IMR-90 (cell line): ENCODE measurements around the gene RSAD1. TPM values are rescaled to one million over a fixed set of nuclear protein-coding genes. Genes with fewer than 3 reads are reported as not detected.

Experiments used
- ATAC-seq: fragments of 200-7000 bp; cut with Tn5 transposase; 2 replicates; pipeline ENCODE4 v1.9.1; 2020; ENCODE audit warnings: low read depth, mild to moderate bottlenecking, moderate library complexity
- BruUV-seq: library from RNA; stranded (reverse); fragments of 400-500 nt; replicated peaks from 2 replicates; lab custom pipeline; 2021; lab: Mats Ljungman, UMichigan
- CTCF ChIA-PET: fragments of 300-600 bp; formaldehyde crosslinking; extraction: SDS; loops from one replicate; lab custom pipeline; 2021; ENCODE audit warnings: antibody characterized with exemption; lab: Yijun Ruan, JAX
- POLR2A ChIA-PET: fragments of 300-600 bp; sonication (Branson Sonifier 250); formaldehyde crosslinking; loops from one replicate; lab custom pipeline; 2022; ENCODE audit warnings: antibody characterized with exemption; ENCODE audit not compliant: unreplicated experiment; lab: Charles Lee
- DNase-seq: peaks from one replicate; pipeline ENCODE4 v3.0.0; 2013
- H2AFZ ChIP-seq: replicated peaks from 2 replicates; pipeline ENCODE3; 2013; ENCODE audit warnings: low read length, mild to moderate bottlenecking; ENCODE audit not compliant: poor library complexity
- H2AK5ac ChIP-seq: 2 replicates; pipeline ENCODE4 v1.6.1; 2013; ENCODE audit warnings: low read depth, low read length, inconsistent platforms
- H2AK9ac ChIP-seq: replicated peaks from 2 replicates; pipeline ENCODE3; 2013; ENCODE audit warnings: mild to moderate bottlenecking, low read depth, low read length, moderate library complexity; ENCODE audit not compliant: poor library complexity
- H2BK120ac ChIP-seq: 2 replicates; pipeline ENCODE4 v1.6.1; 2013; ENCODE audit warnings: low read depth, low read length, inconsistent platforms
- H2BK15ac ChIP-seq: 3 replicates; pipeline ENCODE4 v1.6.1; 2013; ENCODE audit warnings: low read depth, low read length, inconsistent platforms
- H2BK20ac ChIP-seq: 2 replicates; pipeline ENCODE4 v1.6.1; 2013; ENCODE audit warnings: low read depth, mild to moderate bottlenecking, inconsistent platforms, low read length, moderate library complexity
- H2BK5ac ChIP-seq: 2 replicates; pipeline ENCODE4 v1.6.1; 2013; ENCODE audit warnings: mild to moderate bottlenecking, low read depth, low read length, inconsistent platforms; ENCODE audit not compliant: poor library complexity, severe bottlenecking
- H3K14ac ChIP-seq: replicated peaks from 2 replicates; pipeline ENCODE4 v1.6.1; 2013; ENCODE audit warnings: low read depth, low read length, inconsistent platforms
- H3K18ac ChIP-seq: 2 replicates; pipeline ENCODE4 v1.6.1; 2013; ENCODE audit warnings: low read depth, low read length, control low read depth
- H3K23ac ChIP-seq: 2 replicates; pipeline ENCODE4 v1.6.1; 2013; ENCODE audit warnings: low read depth, low read length, inconsistent platforms
- H3K27ac ChIP-seq: 2 replicates; pipeline ENCODE4 v1.5.1; 2013; ENCODE audit warnings: mild to moderate bottlenecking, control low read depth, low read length; ENCODE audit not compliant: insufficient read depth
- H3K27me3 ChIP-seq: 2 replicates; pipeline ENCODE4 v1.6.1; 2013; ENCODE audit warnings: low read length; ENCODE audit not compliant: control insufficient read depth, insufficient read depth
- H3K36me3 ChIP-seq: 2 replicates; pipeline ENCODE4 v1.6.1; 2013; ENCODE audit warnings: low read length, mixed read lengths; ENCODE audit not compliant: control insufficient read depth, insufficient read depth
- H3K4ac ChIP-seq: 2 replicates; pipeline ENCODE4 v1.6.1; 2013; ENCODE audit warnings: low read depth, low read length, inconsistent platforms
- H3K4me1 ChIP-seq: 2 replicates; pipeline ENCODE4 v1.6.1; 2013; ENCODE audit warnings: low read length, mixed read lengths; ENCODE audit not compliant: control insufficient read depth, insufficient read depth
- H3K4me2 ChIP-seq: 2 replicates; pipeline ENCODE4 v1.6.1; 2013; ENCODE audit warnings: low read depth, mild to moderate bottlenecking, control low read depth, low read length, moderate library complexity
- H3K4me3 ChIP-seq: 2 replicates; pipeline ENCODE4 v1.5.1; 2013; ENCODE audit warnings: low read depth, mild to moderate bottlenecking, control low read depth, low read length, moderate library complexity; ENCODE audit not compliant: insufficient read depth
- H3K56ac ChIP-seq: 2 replicates; pipeline ENCODE4 v1.6.1; 2013; ENCODE audit warnings: low read length, inconsistent platforms; ENCODE audit not compliant: insufficient read depth; ENCODE audit errors: extremely low read depth
- H3K79me1 ChIP-seq, 2 experiments: 2 replicates each; pipeline ENCODE4 v1.6.1; 2013; ENCODE audit warnings: low read length in 2 of 2, inconsistent platforms in 1 of 2, low read depth in 1 of 2
- H3K9ac ChIP-seq: 2 replicates; pipeline ENCODE4 v1.6.1; 2013; ENCODE audit warnings: low read depth, low read length, control low read depth
- H3K9me1 ChIP-seq: 2 replicates; pipeline ENCODE4 v1.6.1; 2013; ENCODE audit warnings: low read length, inconsistent platforms; ENCODE audit not compliant: insufficient read depth
- H3K9me3 ChIP-seq: 2 replicates; pipeline ENCODE4 v1.6.1; 2013; ENCODE audit warnings: low read length; ENCODE audit not compliant: control insufficient read depth, insufficient read depth
- H4K20me1 ChIP-seq: 2 replicates; pipeline ENCODE4 v1.6.1; 2013; ENCODE audit warnings: low read length, inconsistent platforms; ENCODE audit not compliant: insufficient read depth
- H4K5ac ChIP-seq: 2 replicates; pipeline ENCODE4 v1.6.1; 2013; ENCODE audit warnings: mild to moderate bottlenecking, low read depth, low read length, control low read depth
- H4K8ac ChIP-seq, 2 experiments: 2 replicates each; pipeline ENCODE4 v1.6.1; 2013; ENCODE audit warnings: low read depth in 2 of 2, low read length in 2 of 2, control low read depth in 1 of 2, inconsistent platforms in 1 of 2
- H4K91ac ChIP-seq: 2 replicates; pipeline ENCODE4 v1.6.1; 2013; ENCODE audit warnings: low read depth, low read length, inconsistent platforms; ENCODE audit not compliant: insufficient read depth
- BHLHE40 ChIP-seq: fragments of 150-350 bp; IDR thresholded peaks from 2 replicates; pipeline ENCODE4 v1.6.1; 2016; ENCODE audit warnings: mild to moderate bottlenecking, low read depth, low read length
- CEBPB ChIP-seq: IDR thresholded peaks from 2 replicates; pipeline ENCODE4 v1.6.1; 2012; ENCODE audit warnings: low read depth, low read length, improper control_type of control experiment
- CHD1 ChIP-seq: IDR thresholded peaks from 2 replicates; pipeline ENCODE4 v1.6.1; 2012; ENCODE audit warnings: low read depth, low read length, improper control_type of control experiment
- CTCF ChIP-seq: conservative IDR thresholded peaks from 2 replicates; pipeline ENCODE4 v1.5.1; 2012; ENCODE audit warnings: mild to moderate bottlenecking, low read depth, low read length, improper control_type of control experiment
- ELK1 ChIP-seq: fragments of 150-350 bp; IDR thresholded peaks from 2 replicates; pipeline ENCODE4 v1.6.1; 2016; ENCODE audit warnings: low read depth, mild to moderate bottlenecking, low read length, moderate library complexity, borderline replicate concordance
- FOS ChIP-seq: fragments of 150-350 bp; IDR thresholded peaks from 2 replicates; pipeline ENCODE4 v1.6.1; 2016; ENCODE audit warnings: low read depth, low read length
- MAFK ChIP-seq: IDR thresholded peaks from 2 replicates; pipeline ENCODE4 v1.6.1; 2012; ENCODE audit warnings: low read depth, low read length, improper control_type of control experiment
- MAZ ChIP-seq: IDR thresholded peaks from 2 replicates; pipeline ENCODE4 v1.6.1; 2012; ENCODE audit warnings: low read depth, mild to moderate bottlenecking, low read length, improper control_type of control experiment, moderate library complexity, borderline replicate concordance
- NFE2L2 ChIP-seq: fragments of 150-350 bp; IDR thresholded peaks from 2 replicates; pipeline ENCODE4 v1.6.1; 2016; ENCODE audit warnings: low read depth, mild to moderate bottlenecking, low read length
- POLR2A ChIP-seq: IDR thresholded peaks from 2 replicates; pipeline ENCODE4 v1.6.1; 2012; ENCODE audit warnings: mild to moderate bottlenecking, low read depth, low read length
- RCOR1 ChIP-seq: IDR thresholded peaks from 2 replicates; pipeline ENCODE4 v1.6.1; 2012; ENCODE audit warnings: mild to moderate bottlenecking, low read length, improper control_type of control experiment; ENCODE audit not compliant: insufficient replicate concordance
- RFX5 ChIP-seq: IDR thresholded peaks from 2 replicates; pipeline ENCODE4 v1.8.0; 2012; ENCODE audit warnings: low read depth, mild to moderate bottlenecking, low read length, moderate library complexity
- SMC3 ChIP-seq: fragments of 150-350 bp; IDR thresholded peaks from 2 replicates; pipeline ENCODE4 v1.6.1; 2016; ENCODE audit warnings: low read depth, mild to moderate bottlenecking, antibody characterized with exemption, low read length, moderate library complexity
- USF2 ChIP-seq: fragments of 150-350 bp; IDR thresholded peaks from 2 replicates; pipeline ENCODE4 v1.6.1; 2017; ENCODE audit warnings: mild to moderate bottlenecking, antibody characterized with exemption, low read length, low read depth
- WGBS, 2 experiments: methylation state at CpG; one replicate each; pipeline versions ENCODE4 v1.1.5 to v1.1.7; 2013; ENCODE audit warnings: missing lambda C conversion rate in 2 of 2; ENCODE audit not compliant: insufficient read length in 1 of 2; ENCODE audit errors: extremely low coverage in 2 of 2; 5-methylcytosine and 5-hydroxymethylcytosine counted together
- dilution Hi-C: fragments of 300-500 bp; cut with HindIII; formaldehyde crosslinking; loops from one replicate; pipeline ENCODE4 v1.14.3; 2018; ENCODE audit warnings: low sequenced_read_pairs; ENCODE audit not compliant: unreplicated experiment
- in situ Hi-C: fragments of 300-500 bp; cut with MboI; formaldehyde crosslinking; loops from 3 replicates; pipeline ENCODE4 v1.14.3; 2019; ENCODE audit warnings: low sequenced_read_pairs, inconsistent platforms, mixed read lengths
- intact Hi-C: fragments of 100-400 bp; cut with micrococcal nuclease; formaldehyde crosslinking; loops from 2 replicates; pipeline ENCODE4 v1.10.0; 2022
- polyA plus RNA-seq, 3 experiments: library from polyadenylated mRNA; depleted of rRNA; stranded (reverse); fragments of >200 nt; gene quantifications; 2 replicates each; pipeline ENCODE4 v1.2.3, GENCODE V29; 2012; ENCODE audit warnings: low replicate concordance in 1 of 3
- total RNA-seq: library from RNA; depleted of rRNA; stranded (reverse); fragments of >200 nt; gene quantifications from 2 replicates; pipeline ENCODE4 v1.2.3, GENCODE V29; 2012

Gene RSAD1
- total and polyA plus RNA-seq, 2 of the 4 experiments (the other 2 are of a cell fraction) = 10.8 to 19.2 TPM

GRCh38 chr17:50464736-50465135 lies 13.9 kb upstream of the RSAD1 start:
- intact Hi-C loops = no loop called here
- Histone ChIP-seq H2BK20ac (no peak overlapping the region), H2AK5ac (no peak overlapping the region), H3K9me3 (no peaks in the 10 kb centered on the region), H3K14ac (no peak overlapping the region), H3K36me3 (peaks cover 1% of the 10 kb centered on the region; the same call in 1 of the 2 replicates), H3K4me2 (no peak overlapping the region), H3K4ac (no peak overlapping the region), H3K9me1 (0 out of 2 replicates have a peak, but pooled peaks cover 3% of the 10 kb centered on the region), H4K5ac (no peak overlapping the region), H3K4me3 (no peak overlapping the region), H3K27ac (no peak overlapping the region), H2BK15ac (no peak overlapping the region), H3K23ac (no peak overlapping the region), H3K27me3 (peaks cover 25% of the 10 kb centered on the region), H2AFZ (no peak overlapping the region), H3K56ac (no peak overlapping the region), H3K4me1 (peaks cover 2% of the 10 kb centered on the region), H4K91ac (no peak overlapping the region), H4K20me1 (no peaks in the 10 kb centered on the region; the same call in 1 of the 2 replicates), H3K9ac (no peak overlapping the region), H2BK120ac (no peak overlapping the region), H2AK9ac (no peak overlapping the region), H3K79me1 (no peaks in the 10 kb centered on the region), H4K8ac (no peak overlapping the region), H3K18ac (no peak overlapping the region), H2BK5ac (no peak overlapping the region)
- no CpG with 5 or more reads among the region's 4 CpGs for WGBS, 2 experiments
- ATAC-seq (no peak), DNase-seq (no peak)
- ChIA-PET CTCF (no interaction called here), POLR2A (no interaction called here)
- dilution Hi-C loops = no loop called here
- BruUV-seq = no TSS peak
- in situ Hi-C loops = no loop called here
- no peak for TF ChIP-seq SMC3
- no peak for TF ChIP-seq CEBPB
- no peak for TF ChIP-seq RFX5
- no peak for TF ChIP-seq CHD1
- no peak for TF ChIP-seq BHLHE40
- no peak for TF ChIP-seq ELK1
- no peak for TF ChIP-seq MAFK
- no peak for TF ChIP-seq POLR2A
- TF ChIP-seq USF2 = no peak
- no peak for TF ChIP-seq MAZ
- no peak for TF ChIP-seq RCOR1
- no peak for TF ChIP-seq NFE2L2
- no peak for TF ChIP-seq CTCF
- no peak for TF ChIP-seq FOS
